ENCODE results near the gene ALG12.

ALG12 gene

GRCh38 chr22:49910229-49911155 lies 7.7 kb downstream of the ALG12 start:
- DNase-seq = no peak

- DNase-seq = no peak
Observed at GRCh38 chr22:49909476-49910205, 8.6 kb downstream of the ALG12 start.

GRCh38 chr22:49907807-49908206 lies 10.4 kb downstream of the ALG12 start:
- no peak for DNase-seq

- no peak for DNase-seq
Observed at GRCh38 chr22:49906799-49907290, 11.4 kb downstream of the ALG12 start.

- no peak for DNase-seq
Observed at GRCh38 chr22:49906071-49906798, 12.0 kb downstream of the ALG12 start.

GRCh38 chr22:49905465-49905864 lies 12.8 kb downstream of the ALG12 start:
- DNase-seq = no peak

- no peak for DNase-seq
Observed at GRCh38 chr22:49904040-49904369, 14.2 kb downstream of the ALG12 start.

- DNase-seq = no peak
Observed at GRCh38 chr22:49903322-49904039, 14.8 kb downstream of the ALG12 start.

- DNase-seq = no peak
Observed at GRCh38 chr22:49901457-49901856, 16.8 kb downstream of the ALG12 start.

- no peak for DNase-seq
Observed at GRCh38 chr22:49900441-49901230, 17.6 kb downstream of the ALG12 start.

GRCh38 chr22:49899530-49899929 lies 18.7 kb downstream of the ALG12 start:
- DNase-seq = no peak

- DNase-seq = no peak
Observed at GRCh38 chr22:49897015-49897684, 21.1 kb downstream of the ALG12 start.

- no peak for DNase-seq
Observed at GRCh38 chr22:49896201-49896600, 22.0 kb downstream of the ALG12 start.

- no peak for DNase-seq
Observed at GRCh38 chr22:49894322-49895054, 23.8 kb downstream of the ALG12 start.

- no peak for DNase-seq
Observed at GRCh38 chr22:49893025-49893424, 25.2 kb downstream of the ALG12 start.

- no peak for DNase-seq
Observed at GRCh38 chr22:49892226-49892899, 25.9 kb downstream of the ALG12 start.

- DNase-seq = no peak
Observed at GRCh38 chr22:49889071-49889470, 29.2 kb downstream of the ALG12 start.

GRCh38 chr22:49887702-49888101 lies 30.5 kb downstream of the ALG12 start:
- no peak for DNase-seq

- DNase-seq = no peak
Observed at GRCh38 chr22:49887064-49887451, 31.2 kb downstream of the ALG12 start.
